BLaER1 (cell line): ENCODE results near the gene EFNA5.
"Not testable (repeated sequence)": the region's sequence is repeated elsewhere in the genome, so short reads cannot be mapped to it uniquely, and the experiment has no call there.

ENCODE experiments used
- H3K27ac ChIP-seq: shearing (Covaris generic); formaldehyde crosslinking; 2 replicates; pipeline ENCODE4 v1.8.1; 2022
- H3K27me3 ChIP-seq: shearing (Covaris generic); formaldehyde crosslinking; 2 replicates; pipeline ENCODE4 v1.8.1; 2022
- H3K36me3 ChIP-seq: shearing (Covaris generic); formaldehyde crosslinking; 2 replicates; pipeline ENCODE4 v1.8.1; 2022
- H3K4me1 ChIP-seq: shearing (Covaris generic); formaldehyde crosslinking; 2 replicates; pipeline ENCODE4 v1.8.1; 2022
- H3K4me2 ChIP-seq: shearing (Covaris generic); formaldehyde crosslinking; 2 replicates; pipeline ENCODE4 v1.8.1; 2022
- H3K4me3 ChIP-seq: shearing (Covaris generic); formaldehyde crosslinking; 2 replicates; pipeline ENCODE4 v1.8.1; 2022
- H3K9ac ChIP-seq: shearing (Covaris generic); formaldehyde crosslinking; 2 replicates; pipeline ENCODE4 v1.8.1; 2022
- H3K9me3 ChIP-seq: shearing (Covaris generic); formaldehyde crosslinking; 2 replicates; pipeline ENCODE4 v1.8.1; 2022
- H4K20me1 ChIP-seq: shearing (Covaris generic); formaldehyde crosslinking; 2 replicates; pipeline ENCODE4 v1.8.1; 2022
- Cebpa-rat ChIP-seq: shearing (Covaris generic); IDR thresholded peaks from 2 replicates; pipeline ENCODE4 v1.8.1; 2022

The EFNA5 gene

GRCh38 chr5:107361945-107362344, 308.8 kb downstream of the EFNA5 start:
- Histone ChIP-seq H3K4me3 (no peak overlapping the region), H3K36me3 (no peaks in the 10 kb centered on the region), H3K9ac (no peak overlapping the region), H3K4me1 (peaks cover 15% of the 10 kb centered on the region), H3K27me3 (no peaks in the 10 kb centered on the region), H3K4me2 (no peak overlapping the region), H3K27ac (no peak overlapping the region), H3K9me3 (no peaks in the 10 kb centered on the region), H4K20me1 (no peaks in the 10 kb centered on the region)
- no peak for TF ChIP-seq Cebpa-rat

GRCh38 chr5:107359916-107360234, 310.9 kb downstream of the EFNA5 start:
- no peak for TF ChIP-seq Cebpa-rat
- Histone ChIP-seq H3K9me3 (no peaks in the 10 kb centered on the region), H3K27me3 (no peaks in the 10 kb centered on the region), H4K20me1 (no peaks in the 10 kb centered on the region), H3K4me3 (no peak overlapping the region), H3K4me1 (peaks cover 2% of the 10 kb centered on the region), H3K27ac (no peak overlapping the region), H3K4me2 (no peak overlapping the region), H3K9ac (no peak overlapping the region), H3K36me3 (no peaks in the 10 kb centered on the region)

GRCh38 chr5:107359033-107359915, 311.5 kb downstream of the EFNA5 start:
- Histone ChIP-seq H3K4me2 (no peak overlapping the region), H3K27me3 (no peaks in the 10 kb centered on the region), H3K9me3 (no peaks in the 10 kb centered on the region), H4K20me1 (no peaks in the 10 kb centered on the region), H3K4me3 (no peak overlapping the region), H3K9ac (no peak overlapping the region), H3K27ac (no peak overlapping the region), H3K4me1 (no peaks in the 10 kb centered on the region), H3K36me3 (no peaks in the 10 kb centered on the region)
- TF ChIP-seq Cebpa-rat, result no peak

GRCh38 chr5:107356891-107357290, 313.8 kb downstream of the EFNA5 start:
- Histone ChIP-seq H3K4me3 (no peak overlapping the region), H3K4me2 (no peak overlapping the region), H3K27me3 (no peaks in the 10 kb centered on the region), H3K9me3 (no peaks in the 10 kb centered on the region), H3K27ac (no peak overlapping the region), H3K4me1 (no peaks in the 10 kb centered on the region), H3K36me3 (no peaks in the 10 kb centered on the region), H3K9ac (no peak overlapping the region), H4K20me1 (no peaks in the 10 kb centered on the region)
- no peak for TF ChIP-seq Cebpa-rat

- no peaks in the 10 kb centered on the region for H4K20me1 ChIP-seq
- no peaks in the 10 kb centered on the region for H3K27me3 ChIP-seq
- H3K9me3 ChIP-seq, result no peaks in the 10 kb centered on the region
- H3K27ac ChIP-seq, result no peak overlapping the region
- H3K36me3 ChIP-seq, result no peaks in the 10 kb centered on the region
- H3K9ac ChIP-seq, result no peak overlapping the region
- no peak overlapping the region for H3K4me3 ChIP-seq
- H3K4me1 ChIP-seq, result no peaks in the 10 kb centered on the region
- no peak for TF ChIP-seq Cebpa-rat
- H3K4me2 ChIP-seq, result no peak overlapping the region
These were observed 318.2 kb downstream of the EFNA5 start for GRCh38 chr5:107352576-107352975.

- H3K4me1 ChIP-seq, result not testable (repeated sequence)
These were observed 324.2 kb downstream of the EFNA5 start for GRCh38 chr5:107346580-107346979.

GRCh38 chr5:107342371-107342770, 328.4 kb downstream of the EFNA5 start:
- H3K4me2 ChIP-seq, result no peak overlapping the region
- H3K27me3 ChIP-seq, result no peaks in the 10 kb centered on the region
- H4K20me1 ChIP-seq, result no peaks in the 10 kb centered on the region
- H3K4me1 ChIP-seq, result no peaks in the 10 kb centered on the region
- H3K36me3 ChIP-seq, result no peaks in the 10 kb centered on the region
- TF ChIP-seq Cebpa-rat, result no peak
- no peak overlapping the region for H3K4me3 ChIP-seq
- H3K9me3 ChIP-seq, result peaks cover 33% of the 10 kb centered on the region
- no peak overlapping the region for H3K9ac ChIP-seq
- no peak overlapping the region for H3K27ac ChIP-seq

More at GRCh38 chr5:107346580-107346979, 324.2 kb downstream of the EFNA5 start:
- H3K9me3 ChIP-seq, result peaks cover 34% of the 10 kb centered on the region
- H3K9ac ChIP-seq, H3K4me2 ChIP-seq, H3K4me3 ChIP-seq, H3K36me3 ChIP-seq, H3K27ac ChIP-seq, H3K27me3 ChIP-seq, H4K20me1 ChIP-seq: not testable (repeated sequence)

- no peaks in the 10 kb centered on the region for H4K20me1 ChIP-seq
- no peak overlapping the region for H3K4me2 ChIP-seq
- no peaks in the 10 kb centered on the region for H3K36me3 ChIP-seq
- H3K4me1 ChIP-seq, result no peaks in the 10 kb centered on the region
- H3K4me3 ChIP-seq, result no peak overlapping the region
- H3K9ac ChIP-seq, result no peak overlapping the region
- H3K9me3 ChIP-seq, result peaks cover 25% of the 10 kb centered on the region
- no peak overlapping the region for H3K27ac ChIP-seq
- H3K27me3 ChIP-seq, result no peaks in the 10 kb centered on the region
- no peak for TF ChIP-seq Cebpa-rat
These were observed 329.2 kb downstream of the EFNA5 start for GRCh38 chr5:107341376-107342084.

- Histone ChIP-seq H4K20me1 (no peaks in the 10 kb centered on the region), H3K9me3 (peaks cover 16% of the 10 kb centered on the region), H3K9ac (no peak overlapping the region), H3K4me2 (no peak overlapping the region), H3K36me3 (no peaks in the 10 kb centered on the region), H3K27me3 (no peaks in the 10 kb centered on the region), H3K4me3 (no peak overlapping the region), H3K4me1 (no peaks in the 10 kb centered on the region), H3K27ac (no peak overlapping the region)
- no peak for TF ChIP-seq Cebpa-rat
These were observed 330.1 kb downstream of the EFNA5 start for GRCh38 chr5:107340631-107341030.

- no peak overlapping the region for H3K4me3 ChIP-seq
- no peak overlapping the region for H3K4me2 ChIP-seq
- H4K20me1 ChIP-seq, result no peaks in the 10 kb centered on the region
- H3K9ac ChIP-seq, result no peak overlapping the region
- H3K27me3 ChIP-seq, result no peaks in the 10 kb centered on the region
- no peak overlapping the region for H3K27ac ChIP-seq
- no peaks in the 10 kb centered on the region for H3K36me3 ChIP-seq
- TF ChIP-seq Cebpa-rat, result no peak
- H3K4me1 ChIP-seq, result no peaks in the 10 kb centered on the region
- H3K9me3 ChIP-seq, result no peaks in the 10 kb centered on the region
These were observed 332.4 kb downstream of the EFNA5 start for GRCh38 chr5:107338335-107338734.
